Measurements from ENCODE around the gene PPP1R1C. TPM values are rescaled to one million over a fixed set of nuclear protein-coding genes. Genes with fewer than 3 reads are reported as not detected.
A peak's percentile ranks its signal among the peaks of the same experiment; 100 is the strongest.

The PPP1R1C gene
- total RNA-seq, 1 donor from 2014 or later, result 0.07 TPM

DNA sequence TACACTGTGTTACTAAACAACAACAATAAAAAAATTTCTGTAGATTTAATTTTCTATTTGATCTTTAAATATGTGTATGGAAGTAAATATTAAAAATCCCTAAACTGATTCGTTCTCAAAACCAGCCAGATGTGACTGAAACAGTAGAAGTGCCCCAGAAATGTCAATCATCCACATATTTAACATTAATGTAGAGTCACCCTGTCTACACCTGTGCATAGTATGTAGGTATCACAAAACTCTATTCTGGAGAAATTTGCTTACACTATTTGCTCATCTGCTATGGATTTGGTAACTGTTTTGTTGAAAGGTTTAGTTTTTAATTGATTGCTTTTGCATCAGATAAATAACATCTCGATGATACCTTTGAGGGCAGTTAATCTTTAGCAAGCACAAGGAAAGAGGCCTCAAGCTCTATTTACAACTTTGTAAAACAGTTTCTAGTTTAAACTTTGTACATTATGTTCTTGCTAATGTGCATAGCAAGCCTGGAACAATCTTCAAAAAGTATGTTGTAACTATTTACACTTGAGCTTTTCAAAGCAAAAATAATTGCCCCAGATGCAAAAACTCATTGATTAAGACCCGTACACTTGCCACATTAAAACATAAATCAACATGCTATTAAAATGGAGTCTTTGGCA, 76.8 kb downstream of the PPP1R1C start:
- DNase-seq (ENCODE audit: low read depth, low spot score), result no peak

DNA sequence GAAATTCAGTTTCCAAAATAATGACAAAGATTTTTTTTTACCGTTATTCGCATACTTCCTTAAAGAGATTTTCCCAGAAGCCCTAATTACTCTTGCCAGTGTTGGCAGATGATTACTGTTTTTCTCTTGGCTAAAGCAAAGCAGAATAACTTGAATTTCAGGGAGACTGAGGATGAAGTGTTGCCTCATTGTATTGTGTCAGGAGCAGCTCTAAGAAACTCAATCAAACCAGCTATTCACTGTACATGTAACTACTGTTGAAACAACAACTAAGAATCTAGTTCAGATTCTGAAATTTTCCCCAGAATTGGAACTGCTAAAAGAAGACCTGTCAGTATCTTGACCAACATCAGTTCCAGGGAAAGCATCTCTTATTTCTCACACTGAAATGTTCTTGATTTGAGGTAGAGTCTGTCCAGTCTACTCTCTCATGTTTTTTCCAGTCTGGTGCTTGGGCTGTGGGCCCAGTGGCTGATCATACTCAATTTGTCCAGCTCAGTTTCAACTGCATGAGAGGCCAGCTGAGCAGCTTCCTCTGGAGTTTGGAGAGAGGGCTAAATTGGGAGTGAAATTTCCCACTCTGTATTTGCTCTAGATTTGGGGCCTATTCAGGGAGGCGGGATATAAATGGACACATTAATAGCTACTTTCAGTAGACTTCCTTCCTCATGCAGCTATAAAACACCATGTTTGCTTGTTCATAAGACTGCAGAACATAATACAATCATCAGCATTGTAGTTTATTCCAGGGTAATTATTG, 78.5 kb downstream of the PPP1R1C start:
- DNase-seq (ENCODE audit: low read depth, low spot score), result no peak

- DNase-seq (ENCODE audit: low read depth, low spot score), result peak; percentile 60
Measured at GRCh38 chr2:182066400-182067087, 80.9 kb downstream of the PPP1R1C start.

DNA sequence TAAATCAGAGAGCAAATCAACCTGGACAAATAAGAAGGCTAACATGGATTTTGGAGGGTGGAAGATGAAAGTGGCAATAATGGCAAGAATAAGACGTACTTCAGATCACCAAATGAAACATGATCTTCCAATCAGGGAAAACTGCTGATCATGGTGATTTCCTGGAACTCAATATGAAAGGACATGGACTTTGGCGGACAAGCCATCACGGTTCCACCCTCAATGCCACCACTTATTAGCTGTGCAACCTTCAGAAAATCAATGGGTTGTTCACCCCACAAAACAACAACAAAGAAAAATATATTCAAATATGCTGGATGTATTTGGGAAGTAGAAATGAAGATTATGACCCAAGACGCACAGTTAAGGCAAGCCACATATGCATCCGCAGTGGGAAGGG, 81.7 kb downstream of the PPP1R1C start:
- no peak for DNase-seq (ENCODE audit: low read depth, low spot score)

- DNase-seq (ENCODE audit: low read depth, low spot score), result no peak
Measured at GRCh38 chr2:182068811-182069210, 83.2 kb downstream of the PPP1R1C start.

DNA sequence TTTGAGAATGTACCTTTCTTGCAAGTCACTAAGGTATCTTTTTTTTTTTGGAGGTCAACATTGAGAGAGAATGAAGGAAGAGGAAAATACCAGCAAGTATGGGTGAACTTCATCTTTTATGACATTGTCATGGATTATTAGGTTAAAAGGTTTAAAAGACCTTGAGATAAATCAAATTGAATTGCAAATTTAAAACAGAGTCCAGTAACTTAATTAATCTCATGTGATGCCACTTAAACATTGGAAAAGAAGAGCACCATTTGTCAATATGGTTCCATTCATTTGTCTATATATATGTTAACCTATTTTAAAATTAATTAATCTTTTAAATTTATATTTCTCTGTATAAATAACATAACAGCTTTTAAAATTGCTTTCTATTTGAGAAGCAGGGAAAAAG, 83.8 kb downstream of the PPP1R1C start:
- no peak for DNase-seq (ENCODE audit: low read depth, low spot score)

DNA sequence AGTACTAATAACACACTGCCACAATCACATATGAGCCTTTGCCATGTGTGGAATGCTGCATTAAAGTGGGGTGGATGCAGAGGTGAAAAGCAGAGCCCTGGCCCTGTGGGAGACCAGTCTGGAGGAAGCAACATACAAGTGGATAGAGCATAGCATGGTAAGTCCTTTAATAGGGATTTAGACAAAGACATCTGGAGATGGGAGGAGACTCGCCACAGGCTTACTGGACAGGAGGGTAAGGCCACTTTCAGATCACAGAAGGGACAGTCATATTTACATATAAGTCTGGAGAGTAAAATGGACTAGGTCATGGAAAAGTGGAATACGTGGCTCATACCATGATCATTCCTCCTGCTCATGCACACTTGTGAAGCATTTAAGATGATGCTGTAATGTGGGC, 84.3 kb downstream of the PPP1R1C start:
- no peak for DNase-seq (ENCODE audit: low read depth, low spot score)

DNA sequence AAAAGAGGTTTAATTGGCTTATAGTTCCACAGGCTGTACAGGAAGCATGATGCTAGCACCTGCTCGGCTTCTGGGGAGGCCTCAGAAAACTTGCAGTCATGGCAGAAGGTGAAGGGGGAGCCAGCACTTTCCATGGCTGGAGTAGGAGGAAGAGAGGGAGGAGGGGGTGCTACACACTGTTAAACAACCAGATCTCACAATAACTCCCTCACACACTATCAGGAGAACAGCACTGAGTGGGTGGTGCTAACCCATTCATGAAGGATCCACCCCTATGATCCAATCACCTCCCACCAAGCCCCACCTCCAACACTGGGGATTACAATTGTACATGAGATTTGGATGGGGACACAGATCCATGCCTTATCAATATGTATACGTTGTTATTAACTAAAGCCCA, 85.1 kb downstream of the PPP1R1C start:
- DNase-seq (ENCODE audit: low read depth, low spot score), result no peak

GRCh38 chr2:182072861-182073260, 87.2 kb downstream of the PPP1R1C start:
- no peak for DNase-seq (ENCODE audit: low read depth, low spot score)

DNA sequence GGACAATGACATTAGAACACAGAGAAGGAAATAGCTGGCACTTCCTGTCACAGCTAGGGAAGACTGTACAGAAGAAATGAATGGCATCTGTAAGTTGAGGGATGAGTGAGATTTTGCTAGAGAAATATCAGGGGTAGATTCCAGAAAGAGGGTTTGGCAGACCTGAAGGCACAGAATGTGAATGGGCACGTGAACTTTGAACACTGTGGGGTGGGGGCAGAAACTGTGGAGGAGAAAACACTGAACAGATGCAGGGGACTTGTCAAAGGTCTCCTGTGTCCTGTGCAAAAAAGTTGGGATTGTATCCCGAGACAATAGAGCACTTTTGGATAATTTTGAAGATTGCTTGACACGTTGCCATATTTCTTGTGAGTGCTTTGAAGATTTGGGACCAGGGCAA, 88.0 kb downstream of the PPP1R1C start:
- DNase-seq (ENCODE audit: low read depth, low spot score), result no peak

- no peak for DNase-seq (ENCODE audit: low read depth, low spot score)
Measured at GRCh38 chr2:182077023-182077422, 91.4 kb downstream of the PPP1R1C start.

GRCh38 chr2:182077448-182078142, 91.9 kb downstream of the PPP1R1C start:
- peak; percentile 58 for DNase-seq (ENCODE audit: low read depth, low spot score)

DNA sequence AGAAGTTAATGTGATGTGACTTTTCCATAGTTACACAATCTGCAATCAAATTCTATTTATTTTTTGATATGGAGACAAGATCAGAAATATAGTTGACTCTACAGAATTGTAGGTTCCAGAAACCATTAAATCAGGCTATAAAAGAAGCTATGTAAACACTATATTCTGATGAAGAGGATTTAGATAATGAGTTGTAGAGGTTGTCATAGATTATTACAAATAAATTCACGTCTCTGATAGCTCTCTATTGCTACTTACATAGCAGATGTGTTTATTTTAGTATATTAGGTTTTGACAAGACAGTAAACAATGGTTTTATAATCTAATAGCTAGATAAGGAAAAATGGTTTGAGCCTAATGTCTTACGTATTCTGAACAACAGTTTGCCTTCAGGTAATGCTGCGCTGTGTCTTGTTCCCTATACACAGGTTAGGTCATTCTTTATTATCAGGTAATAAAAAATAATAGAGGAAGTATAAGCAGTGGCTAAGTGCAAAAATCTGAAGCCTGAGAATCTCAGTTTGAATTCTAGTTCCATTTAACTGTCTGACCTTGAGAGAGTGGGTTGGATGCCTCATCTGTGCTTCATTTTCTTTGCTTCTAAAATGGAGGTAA, 93.4 kb downstream of the PPP1R1C start:
- DNase-seq (ENCODE audit: low read depth, low spot score), result no peak

DNA sequence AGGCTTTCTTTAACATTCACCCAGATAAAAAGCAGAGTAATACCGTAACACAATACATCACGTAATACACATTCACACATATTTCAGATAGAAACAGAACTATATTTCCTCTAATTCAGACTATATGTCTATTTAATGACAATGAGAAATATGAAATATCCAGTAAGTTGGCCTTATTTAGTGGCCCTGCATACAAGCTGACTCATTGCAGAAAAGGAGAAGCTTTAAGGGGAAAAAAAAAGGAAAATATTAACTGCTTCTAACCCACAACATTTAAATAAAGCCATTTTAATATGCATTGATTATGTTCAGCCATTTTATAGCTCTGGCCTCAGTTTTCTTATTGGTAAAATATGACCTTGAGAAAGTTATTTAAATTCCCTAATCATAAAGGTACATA, 94.8 kb downstream of the PPP1R1C start:
- no peak for DNase-seq (ENCODE audit: low read depth, low spot score)

- DNase-seq (ENCODE audit: low read depth, low spot score), result no peak
Measured at GRCh38 chr2:182081602-182082260, 96.1 kb downstream of the PPP1R1C start.

- no peak for DNase-seq (ENCODE audit: low read depth, low spot score)
Measured at GRCh38 chr2:182088681-182089320, 103.1 kb downstream of the PPP1R1C start.

GRCh38 chr2:182090486-182090885, 104.8 kb downstream of the PPP1R1C start:
- no peak for DNase-seq (ENCODE audit: low read depth, low spot score)

- no peak for DNase-seq (ENCODE audit: low read depth, low spot score)
Measured at GRCh38 chr2:182097571-182098164, 112.0 kb downstream of the PPP1R1C start.

DNA sequence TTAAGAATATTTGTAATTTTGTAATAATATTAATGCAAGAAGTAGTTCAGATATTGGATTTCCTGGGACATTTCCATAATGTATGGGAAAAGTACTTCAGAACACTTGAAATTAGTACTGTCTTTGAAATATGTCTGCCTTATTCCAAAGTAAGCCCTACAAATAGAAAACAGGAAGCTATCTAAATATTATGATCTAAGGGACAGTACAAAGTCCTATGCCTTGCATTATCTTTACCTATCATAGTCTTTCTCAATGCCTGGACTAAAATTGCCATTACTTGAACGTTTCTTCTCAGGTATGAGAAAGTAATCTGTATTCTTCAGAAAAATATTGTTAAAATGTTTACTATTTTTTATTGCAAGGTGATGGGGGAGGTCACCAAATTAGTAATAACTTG, 113.0 kb downstream of the PPP1R1C start:
- no peak for DNase-seq (ENCODE audit: low read depth, low spot score)

DNA sequence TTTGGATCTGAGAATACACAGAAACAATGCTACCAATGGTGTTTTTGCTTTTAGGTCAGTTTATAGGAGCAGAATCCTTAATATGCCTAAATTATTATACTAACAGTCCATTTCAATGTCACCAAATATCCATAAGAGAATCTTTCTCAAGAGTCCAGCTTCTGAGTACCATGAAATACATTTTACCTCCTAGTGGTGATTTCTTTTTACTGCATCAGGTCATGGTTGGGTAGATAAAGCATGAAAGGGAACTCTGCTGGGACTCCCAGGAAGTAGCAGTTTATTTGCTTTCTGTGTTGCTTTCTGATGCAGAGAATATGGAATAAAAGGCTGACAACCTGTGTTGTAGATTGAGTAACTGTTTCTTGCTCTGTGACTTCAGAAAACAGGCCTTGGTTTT, 115.6 kb downstream of the PPP1R1C start:
- DNase-seq (ENCODE audit: low read depth, low spot score), result no peak
